Activated CD4-positive, alpha-beta memory T cell treated with anti-CD3 and anti-CD28 coated beads for 36 hours (primary cell): Measurements from ENCODE around the gene NDUFB10. TPM values are rescaled to one million over a fixed set of nuclear protein-coding genes. Genes with fewer than 3 reads are reported as not detected.

Experiments used
- CTCF ChIA-PET: fragments of 350-600 bp; sonication (Branson Sonifier 250); formaldehyde crosslinking; loops from one replicate; lab custom pipeline; 2021; ENCODE audit warnings: antibody characterized with exemption, inconsistent platforms; lab: Charles Lee
- POLR2A ChIA-PET: fragments of 350-600 bp; sonication (Branson Sonifier 250); formaldehyde crosslinking; loops from one replicate; lab custom pipeline; 2021; ENCODE audit warnings: antibody characterized with exemption; lab: Charles Lee
- DNase-seq: peaks from one replicate; pipeline ENCODE4 v3.0.0-alpha.2; 2020
- H3K27ac Mint-ChIP-seq: one replicate; pipeline ENCODE4 v1.8.0; 2021; ENCODE audit warnings: mixed read lengths
- H3K27me3 Mint-ChIP-seq: one replicate; pipeline ENCODE4 v1.8.0; 2021; ENCODE audit warnings: mixed read lengths
- H3K36me3 Mint-ChIP-seq: one replicate; pipeline ENCODE4 v1.8.0; 2021; ENCODE audit warnings: mixed read lengths
- H3K4me1 Mint-ChIP-seq: one replicate; pipeline ENCODE4 v1.8.0; 2021; ENCODE audit warnings: low read depth, mixed read lengths
- H3K4me3 Mint-ChIP-seq: one replicate; pipeline ENCODE4 v1.8.0; 2021; ENCODE audit warnings: mild to moderate bottlenecking, mixed read lengths
- H3K9me3 Mint-ChIP-seq: one replicate; pipeline ENCODE4 v1.8.0; 2021; ENCODE audit warnings: mixed read lengths
- intact Hi-C: fragments of 100-400 bp; cut with micrococcal nuclease; formaldehyde crosslinking; loops from one replicate; pipeline ENCODE4 v1.15.1; 2023
- total RNA-seq, 2 experiments: library from RNA; stranded (reverse); gene quantifications; one replicate each; pipeline ENCODE4 v1.2.3, GENCODE V29; 2021

The NDUFB10 gene
- total RNA-seq, 2 experiments from 2014 or later: 122 to 125 TPM

DNA sequence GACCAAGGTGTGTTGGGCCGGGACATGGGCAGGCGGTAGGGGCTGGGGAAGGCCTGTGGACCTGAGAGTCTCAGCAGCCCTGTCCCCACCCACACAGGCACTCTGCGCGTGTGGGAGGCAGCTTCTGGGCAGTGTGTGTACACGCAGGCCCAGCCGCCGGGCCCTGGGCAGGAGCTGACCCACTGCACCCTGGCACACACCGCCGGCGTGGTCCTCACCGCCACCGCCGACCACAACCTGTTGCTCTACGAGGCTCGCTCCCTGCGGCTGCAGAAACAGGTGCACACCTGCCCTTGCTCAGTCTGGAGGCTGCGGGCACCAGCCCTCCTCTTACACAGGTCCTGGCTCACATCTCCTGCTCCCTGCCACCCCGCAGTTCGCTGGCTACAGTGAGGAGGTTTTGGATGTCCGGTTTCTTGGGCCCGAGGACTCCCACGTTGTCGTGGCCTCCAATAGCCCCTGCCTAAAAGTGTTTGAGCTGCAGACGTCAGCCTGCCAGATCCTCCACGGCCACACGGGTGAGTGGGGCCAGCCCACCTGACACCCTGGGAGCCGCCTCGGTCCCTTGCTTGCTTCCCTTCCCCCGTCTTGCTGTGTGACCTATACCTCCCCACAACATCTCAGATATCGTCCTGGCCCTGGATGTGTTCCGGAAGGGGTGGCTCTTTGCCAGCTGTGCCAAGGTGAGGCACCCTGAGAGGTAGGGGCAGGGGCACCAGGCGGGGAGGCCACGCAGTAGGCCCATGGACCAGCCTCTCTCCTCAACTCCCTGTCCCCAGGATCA, 16.3 kb downstream of the NDUFB10 start:
- intact Hi-C loops: no loop called here
- ChIA-PET CTCF (no interaction called here), POLR2A (interaction anchor here (0.8 to 1.8 kb wide), 2 partner anchors 11 kb away, joined by 3 to 9 read pairs; partner anchors contain the start of gene RPS2)
- H3K27ac Mint-ChIP-seq: no peak overlapping the region
- peaks cover 39% of the 10 kb centered on the region for H3K36me3 Mint-ChIP-seq
- H3K4me3 Mint-ChIP-seq: no peak overlapping the region
- H3K4me1 Mint-ChIP-seq: peaks cover 20% of the 10 kb centered on the region
- H3K9me3 Mint-ChIP-seq: no peaks in the 10 kb centered on the region
- no peak for DNase-seq
- H3K27me3 Mint-ChIP-seq: peaks cover 3% of the 10 kb centered on the region

DNA sequence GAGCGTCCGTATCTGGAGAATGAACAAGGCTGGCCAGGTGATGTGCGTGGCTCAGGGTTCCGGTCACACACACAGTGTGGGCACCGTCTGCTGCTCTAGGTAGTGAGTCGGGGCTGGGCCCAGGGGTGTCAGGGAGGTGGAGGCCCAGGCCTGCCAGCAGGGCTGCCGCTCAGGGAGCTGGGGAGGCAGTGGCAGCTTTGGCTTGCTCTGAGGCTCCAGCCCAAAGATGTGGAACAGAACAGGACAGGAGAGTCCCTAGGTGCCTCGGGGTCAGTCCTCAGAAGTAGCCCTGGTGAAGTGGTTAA, 16.8 kb downstream of the NDUFB10 start:
- H3K4me3 Mint-ChIP-seq: no peak overlapping the region
- CTCF ChIA-PET: no interaction called here

DNA sequence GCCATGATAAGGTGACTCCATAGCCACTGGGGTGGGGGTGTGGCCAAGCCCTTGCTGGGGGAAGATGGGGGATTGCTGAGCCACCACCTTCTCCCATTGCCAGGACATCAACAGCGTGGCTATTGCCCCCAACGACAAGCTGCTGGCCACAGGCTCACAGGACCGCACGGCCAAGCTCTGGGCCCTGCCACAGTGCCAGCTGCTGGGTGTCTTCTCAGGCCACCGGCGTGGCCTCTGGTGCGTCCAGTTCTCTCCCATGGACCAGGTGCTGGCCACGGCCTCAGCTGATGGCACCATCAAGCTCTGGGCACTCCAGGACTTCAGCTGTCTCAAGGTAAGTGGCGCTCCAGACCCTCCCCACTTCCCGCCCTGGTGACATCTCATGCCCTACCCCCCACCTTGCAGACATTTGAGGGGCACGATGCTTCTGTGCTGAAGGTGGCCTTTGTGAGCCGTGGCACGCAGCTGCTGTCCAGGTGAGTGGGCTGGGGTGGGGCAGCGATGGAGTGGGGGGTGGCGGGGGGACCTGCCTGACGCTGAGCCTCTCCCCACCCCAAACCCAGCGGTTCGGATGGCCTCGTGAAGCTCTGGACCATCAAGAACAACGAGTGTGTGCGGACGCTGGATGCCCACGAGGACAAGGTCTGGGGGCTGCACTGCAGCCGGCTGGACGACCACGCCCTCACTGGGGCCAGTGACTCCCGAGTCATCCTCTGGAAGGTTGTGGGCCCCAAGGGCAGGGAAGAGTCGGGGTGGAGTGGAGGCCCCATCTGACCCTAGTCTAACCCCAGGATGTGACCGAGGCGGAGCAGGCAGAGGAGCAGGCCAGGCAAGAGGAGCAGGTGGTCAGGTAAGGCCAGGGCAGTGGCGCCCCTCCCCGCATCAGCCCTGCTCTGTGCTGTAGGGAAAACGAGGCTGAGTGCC, 17.9 kb downstream of the NDUFB10 start:
- peaks cover 32% of the 10 kb centered on the region for H3K36me3 Mint-ChIP-seq
- intact Hi-C loops: no loop called here
- POLR2A ChIA-PET: interaction anchor here (1.8 kb wide), 1 partner anchor 13 kb away, joined by 9 read pairs; the partner anchor contains the start of gene RPS2

More for the DNA sequence above, 16.8 kb downstream of the NDUFB10 start:
- Mint-ChIP-seq H3K4me1 (peaks cover 15% of the 10 kb centered on the region), H3K9me3 (no peaks in the 10 kb centered on the region), H3K27me3 (peaks cover 9% of the 10 kb centered on the region), H3K27ac (no peak overlapping the region), H3K36me3 (peaks cover 39% of the 10 kb centered on the region)
- intact Hi-C loops: no loop called here
- POLR2A ChIA-PET: interaction anchor here (1.8 kb wide), 1 partner anchor 12 kb away, joined by 9 read pairs; the partner anchor contains the start of gene RPS2
- DNase-seq: no peak

DNA sequence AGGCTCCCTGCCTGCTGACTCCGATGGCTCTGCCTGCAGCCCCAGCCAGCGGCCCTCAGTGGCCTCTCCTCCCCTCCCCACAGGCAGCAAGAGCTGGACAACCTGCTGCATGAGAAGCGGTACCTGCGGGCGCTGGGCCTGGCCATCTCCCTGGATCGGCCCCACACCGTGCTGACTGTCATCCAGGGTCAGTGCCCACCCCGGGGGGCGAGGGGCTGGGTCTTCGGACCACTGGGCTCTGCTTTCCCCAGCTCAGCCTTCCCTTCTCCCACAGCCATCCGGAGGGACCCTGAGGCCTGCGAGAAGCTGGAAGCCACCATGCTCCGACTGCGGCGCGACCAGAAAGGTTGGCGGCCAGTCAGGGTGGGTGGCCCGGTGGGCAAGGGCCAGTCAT, 18.5 kb downstream of the NDUFB10 start:
- intact Hi-C loops: no loop called here
- POLR2A ChIA-PET: no interaction called here
- no peak overlapping the region for H3K4me3 Mint-ChIP-seq
- no peaks in the 10 kb centered on the region for H3K9me3 Mint-ChIP-seq
- DNase-seq: no peak
- peaks cover 30% of the 10 kb centered on the region for H3K36me3 Mint-ChIP-seq
- H3K27ac Mint-ChIP-seq: no peak overlapping the region
- CTCF ChIA-PET: interaction anchor here (1.2 kb wide), 1 partner anchor 10 kb away, joined by 3 read pairs; no protein-coding TSS in a partner anchor
- peaks cover 5% of the 10 kb centered on the region for H3K4me1 Mint-ChIP-seq
- peaks cover 21% of the 10 kb centered on the region for H3K27me3 Mint-ChIP-seq

More for the DNA sequence above, 17.9 kb downstream of the NDUFB10 start:
- Mint-ChIP-seq H3K4me1 (peaks cover 7% of the 10 kb centered on the region), H3K27ac (no peak overlapping the region), H3K4me3 (no peak overlapping the region), H3K27me3 (peaks cover 15% of the 10 kb centered on the region), H3K9me3 (no peaks in the 10 kb centered on the region)
- CTCF ChIA-PET: interaction anchor here (1.2 kb wide), 1 partner anchor 11 kb away, joined by 3 read pairs; no protein-coding TSS in a partner anchor
- DNase-seq: no peak

DNA sequence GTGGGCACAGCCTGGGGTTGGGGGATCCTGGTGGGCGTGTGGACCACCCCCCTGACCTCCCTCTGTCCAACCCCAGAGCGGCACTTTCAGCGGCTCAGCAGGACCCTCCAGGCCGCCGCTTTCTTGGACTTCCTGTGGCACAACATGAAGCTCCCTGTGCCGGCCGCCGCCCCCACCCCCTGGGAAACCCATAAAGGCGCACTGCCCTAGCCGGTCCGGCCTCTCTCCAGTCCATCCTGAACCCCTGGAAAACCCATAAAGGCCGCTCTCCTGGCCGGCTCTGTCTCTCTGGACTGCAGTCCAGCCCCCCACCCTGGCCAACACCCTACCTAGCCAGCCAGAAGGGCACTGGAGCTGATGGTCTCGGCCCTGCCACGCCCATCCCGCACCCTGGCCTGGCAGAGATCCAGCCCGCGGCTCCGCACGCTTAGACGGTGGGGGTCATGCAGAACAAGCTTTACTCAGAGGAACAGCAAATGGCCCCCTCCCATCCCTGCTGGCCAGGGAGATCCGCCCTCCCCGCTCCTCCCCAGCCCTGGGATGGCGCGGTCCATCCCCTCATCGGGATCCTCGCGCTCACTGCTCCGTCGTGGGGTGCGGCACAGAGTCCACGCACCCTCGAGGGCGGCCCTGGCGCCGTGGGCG, 19.3 kb downstream of the NDUFB10 start:
- ChIA-PET CTCF (interaction anchor here (1.2 kb wide), 1 partner anchor 9 kb away, joined by 3 read pairs; no protein-coding TSS in a partner anchor), POLR2A (interaction anchor here (1.2 kb wide), 1 partner anchor 14 kb away, joined by 4 read pairs; the partner anchor contains the start of gene RPS2)
- H3K27ac Mint-ChIP-seq: no peak overlapping the region
- intact Hi-C loops: no loop called here
- peaks cover 29% of the 10 kb centered on the region for H3K36me3 Mint-ChIP-seq
- no peak for DNase-seq
- H3K27me3 Mint-ChIP-seq: peaks cover 26% of the 10 kb centered on the region
- no peak overlapping the region for H3K4me3 Mint-ChIP-seq
- H3K4me1 Mint-ChIP-seq: peaks cover 4% of the 10 kb centered on the region
- H3K9me3 Mint-ChIP-seq: no peaks in the 10 kb centered on the region

DNA sequence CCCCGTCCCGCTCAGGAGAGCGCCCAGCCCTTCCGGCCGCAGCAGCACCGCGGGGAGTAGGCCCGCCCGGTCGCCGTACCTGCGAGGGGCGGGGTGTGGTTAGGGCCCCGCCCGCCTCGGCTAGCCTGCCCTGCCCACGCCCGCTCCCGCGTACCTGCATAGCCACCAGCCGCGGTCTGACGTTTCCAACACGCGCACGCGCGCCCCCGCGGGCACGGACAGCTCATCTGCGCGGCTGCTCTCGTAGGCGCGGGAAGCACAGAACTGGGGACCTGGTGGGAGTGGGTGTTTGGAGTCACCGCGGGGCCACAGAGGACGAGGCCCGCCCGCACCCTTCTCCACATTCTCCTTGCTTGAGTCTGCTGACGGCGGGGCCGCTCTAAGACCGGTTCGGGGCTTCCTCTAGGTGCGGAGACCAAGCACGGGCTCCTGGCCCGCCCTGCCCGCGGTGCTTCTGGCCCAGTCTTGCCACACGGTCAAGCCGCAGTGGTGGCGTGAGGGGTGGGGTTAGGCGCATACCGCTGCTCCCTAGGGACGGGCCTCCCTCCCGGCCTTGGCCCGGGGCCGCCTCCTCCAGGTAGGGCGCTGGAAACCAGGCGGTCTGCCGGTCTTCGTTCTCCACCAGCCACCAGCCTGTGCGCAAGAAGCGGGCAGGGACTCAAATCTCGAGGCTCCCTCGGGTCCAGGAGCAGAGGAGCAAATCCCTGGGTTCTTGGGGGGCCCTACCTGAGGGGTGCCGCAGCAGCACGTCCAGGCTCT, 20.1 kb downstream of the NDUFB10 start:
- DNase-seq: peak; percentile 51
- peaks cover 26% of the 10 kb centered on the region for H3K27me3 Mint-ChIP-seq
- intact Hi-C loops: no loop called here
- no peak overlapping the region for H3K27ac Mint-ChIP-seq
- H3K4me3 Mint-ChIP-seq: no peak overlapping the region
- CTCF ChIA-PET: interaction anchor here (1.3 kb wide), 1 partner anchor 160 kb away, joined by 3 read pairs; no protein-coding TSS in a partner anchor
- H3K36me3 Mint-ChIP-seq: peaks cover 29% of the 10 kb centered on the region
- no peaks in the 10 kb centered on the region for H3K9me3 Mint-ChIP-seq
- POLR2A ChIA-PET: interaction anchor here (1.2 kb wide), 1 partner anchor 15 kb away, joined by 4 read pairs; the partner anchor contains the start of gene RPS2
- H3K4me1 Mint-ChIP-seq: peaks cover 4% of the 10 kb centered on the region

DNA sequence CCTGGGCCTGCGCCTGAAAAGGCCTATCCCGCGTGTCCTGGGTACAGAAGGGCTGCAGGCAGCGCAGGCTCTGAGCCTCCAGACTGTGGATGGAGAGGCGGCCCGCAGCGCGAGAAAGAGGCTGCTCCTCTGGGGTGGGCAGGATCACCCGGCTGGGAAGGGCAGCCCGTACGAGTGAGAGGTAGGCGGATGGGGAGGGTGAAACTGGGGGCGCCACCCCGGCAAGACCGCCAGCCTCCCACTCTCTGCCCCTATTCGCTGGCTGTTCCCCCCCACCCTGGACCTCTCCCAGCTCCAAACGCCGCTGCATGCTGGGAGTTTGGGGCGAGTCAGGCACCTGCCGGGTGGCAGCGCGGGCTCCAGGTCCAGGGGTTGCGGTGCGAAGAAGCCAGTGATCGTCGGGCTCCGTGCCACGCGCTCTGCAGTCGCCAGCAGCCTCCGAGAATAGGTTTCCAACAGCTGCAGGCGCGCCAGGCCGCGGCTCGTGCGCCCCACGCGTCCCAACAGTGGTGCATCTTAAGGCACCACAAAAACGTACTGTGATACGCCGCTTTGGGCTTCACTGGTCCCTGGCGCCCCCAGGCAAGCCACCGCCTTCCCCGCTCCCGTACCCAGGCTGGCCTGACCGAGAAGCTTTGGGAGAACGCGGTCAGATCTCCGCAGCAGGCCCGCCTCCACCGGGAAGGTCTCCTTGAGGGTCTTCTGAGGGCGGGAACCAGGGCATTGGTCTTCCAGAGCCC, 20.9 kb downstream of the NDUFB10 start:
- DNase-seq: no peak
- CTCF ChIA-PET: interaction anchor here (1.3 kb wide), 1 partner anchor 160 kb away, joined by 3 read pairs; no protein-coding TSS in a partner anchor
- no peak overlapping the region for H3K27ac Mint-ChIP-seq

DNA sequence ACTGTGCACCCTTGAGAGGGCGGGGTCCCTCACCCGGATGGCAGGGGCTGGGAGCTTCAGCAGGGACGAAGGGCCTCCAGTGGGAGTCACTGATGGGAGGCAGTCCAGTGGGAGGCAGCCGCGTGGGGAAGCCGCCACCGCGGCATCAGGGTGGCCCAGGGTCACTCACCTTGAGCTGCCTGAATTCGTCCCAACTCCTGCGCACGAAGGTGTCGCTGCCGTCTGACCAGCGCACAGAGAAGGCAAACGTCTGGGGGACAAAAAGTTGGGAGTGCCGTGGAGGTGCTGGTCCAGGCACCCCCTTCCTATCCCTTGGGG, 21.4 kb downstream of the NDUFB10 start:
- ChIA-PET CTCF (interaction anchor here (1.3 kb wide), 1 partner anchor 159 kb away, joined by 3 read pairs; no protein-coding TSS in a partner anchor), POLR2A (interaction anchor here (2.4 to 3.2 kb wide), 2 partner anchors 9 to 20 kb away, joined by 7 to 15 read pairs; partner anchors contain the start of gene TBL3)
- H3K4me1 Mint-ChIP-seq: peaks cover 15% of the 10 kb centered on the region
- H3K4me3 Mint-ChIP-seq: no peak overlapping the region
- no peak overlapping the region for H3K27ac Mint-ChIP-seq
- DNase-seq: no peak
- peaks cover 26% of the 10 kb centered on the region for H3K27me3 Mint-ChIP-seq
- intact Hi-C loops: no loop called here
- H3K36me3 Mint-ChIP-seq: peaks cover 19% of the 10 kb centered on the region
- H3K9me3 Mint-ChIP-seq: no peaks in the 10 kb centered on the region

More for the DNA sequence above, 20.9 kb downstream of the NDUFB10 start:
- peaks cover 12% of the 10 kb centered on the region for H3K4me1 Mint-ChIP-seq
- H3K9me3 Mint-ChIP-seq: no peaks in the 10 kb centered on the region
- POLR2A ChIA-PET: interaction anchor here (3.2 kb wide), 1 partner anchor 9 kb away, joined by 15 read pairs; the partner anchor contains the start of gene TBL3
- H3K4me3 Mint-ChIP-seq: no peak overlapping the region
- intact Hi-C loops: no loop called here
- H3K36me3 Mint-ChIP-seq: peaks cover 22% of the 10 kb centered on the region
- H3K27me3 Mint-ChIP-seq: peaks cover 26% of the 10 kb centered on the region

DNA sequence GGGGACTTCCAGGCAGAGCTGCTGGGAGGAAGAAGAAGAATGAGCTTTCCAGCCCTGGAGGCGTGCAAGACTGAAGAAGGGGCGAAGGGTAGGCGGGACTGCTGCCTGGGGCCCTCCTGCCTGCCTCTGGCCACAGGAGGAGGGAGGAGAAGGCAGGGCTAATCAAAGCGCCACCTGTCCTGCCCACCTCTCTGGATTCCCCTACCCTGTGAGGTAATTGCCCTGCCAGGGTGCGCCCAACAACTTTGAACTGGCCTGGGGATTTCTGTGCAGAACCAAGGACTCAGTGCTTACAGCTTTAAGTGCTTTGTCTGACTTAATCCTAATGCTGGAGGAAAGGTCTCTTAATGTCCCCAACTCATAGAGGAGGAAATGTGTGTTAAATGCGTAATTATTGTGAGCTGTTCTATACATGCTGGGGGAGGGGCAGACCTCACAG, 22.1 kb downstream of the NDUFB10 start, which contains the start of gene NOXO1:
NOXO1 (minus strand) TSS at position 72 of the 439 bp plus-strand sequence. CDS start 290 bp downstream, outside the sequence.
- peaks cover 14% of the 10 kb centered on the region for H3K36me3 Mint-ChIP-seq
- intact Hi-C loops: no loop called here

DNA sequence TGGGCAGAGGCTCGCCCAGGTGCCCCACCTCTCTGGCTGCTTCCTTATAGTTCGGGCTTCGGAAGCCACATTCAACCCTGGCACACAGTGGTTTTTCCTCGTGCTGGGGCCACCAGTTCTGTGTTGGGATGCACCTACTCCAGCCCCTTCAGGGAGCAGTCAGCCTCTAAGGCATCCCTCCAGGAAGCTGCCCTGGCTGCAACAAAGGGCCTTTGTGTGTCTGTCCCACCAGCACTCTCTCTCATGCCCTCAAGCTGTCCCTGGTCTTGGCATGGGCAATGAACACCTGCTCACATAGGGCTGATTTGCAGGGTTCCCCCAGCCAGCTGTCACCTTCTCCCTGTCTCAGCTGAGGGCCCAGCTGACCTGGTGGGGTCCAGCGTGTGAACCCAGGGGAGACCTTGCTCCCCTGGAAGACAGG, 22.7 kb downstream of the NDUFB10 start:
- Mint-ChIP-seq H3K36me3 (peaks cover 13% of the 10 kb centered on the region), H3K27ac (no peak overlapping the region), H3K4me1 (peaks cover 15% of the 10 kb centered on the region), H3K4me3 (no peak overlapping the region), H3K27me3 (peaks cover 26% of the 10 kb centered on the region), H3K9me3 (no peaks in the 10 kb centered on the region)
- DNase-seq: no peak
- POLR2A ChIA-PET: interaction anchor here (1.3 to 3.2 kb wide), 4 partner anchors 9 to 21 kb away, joined by 4 to 15 read pairs (median 6); partner anchors contain the start of genes RPS2 and TBL3
- intact Hi-C loops: no loop called here
- CTCF ChIA-PET: interaction anchor here (2.0 kb wide), 1 partner anchor 22 kb away, joined by 13 read pairs; no protein-coding TSS in a partner anchor

More for the DNA sequence above, 22.1 kb downstream of the NDUFB10 start, which contains the start of gene NOXO1:
- Mint-ChIP-seq H3K27ac (no peak within 1 kb of the TSS), H3K4me1 (peaks cover 15% of the 10 kb centered on the region), H3K27me3 (peaks cover 26% of the 10 kb centered on the region), H3K4me3 (no peak within 1 kb of the TSS), H3K9me3 (no peaks in the 10 kb centered on the region)
- POLR2A ChIA-PET: interaction anchor here (0.7 to 3.2 kb wide), 4 partner anchors 10 to 21 kb away, joined by 4 to 15 read pairs (median 6); partner anchors contain the start of genes RPS2 and TBL3
- no peak for DNase-seq
- CTCF ChIA-PET: interaction anchor here (2.0 kb wide), 1 partner anchor 23 kb away, joined by 13 read pairs; no protein-coding TSS in a partner anchor
